Urothelium cell line (cell line): ENCODE results near the gene KIAA0513.

Experiments used
- DNase-seq: peaks from one replicate; pipeline ENCODE4 v3.0.0; 2011; ENCODE audit warnings: low spot score, mixed read lengths
- FAIRE-seq: peaks from 2 replicates; lab custom pipeline; 2011; peaks lifted over from hg19 to GRCh38; lab: Jason Lieb, UNC

The KIAA0513 gene

DNA sequence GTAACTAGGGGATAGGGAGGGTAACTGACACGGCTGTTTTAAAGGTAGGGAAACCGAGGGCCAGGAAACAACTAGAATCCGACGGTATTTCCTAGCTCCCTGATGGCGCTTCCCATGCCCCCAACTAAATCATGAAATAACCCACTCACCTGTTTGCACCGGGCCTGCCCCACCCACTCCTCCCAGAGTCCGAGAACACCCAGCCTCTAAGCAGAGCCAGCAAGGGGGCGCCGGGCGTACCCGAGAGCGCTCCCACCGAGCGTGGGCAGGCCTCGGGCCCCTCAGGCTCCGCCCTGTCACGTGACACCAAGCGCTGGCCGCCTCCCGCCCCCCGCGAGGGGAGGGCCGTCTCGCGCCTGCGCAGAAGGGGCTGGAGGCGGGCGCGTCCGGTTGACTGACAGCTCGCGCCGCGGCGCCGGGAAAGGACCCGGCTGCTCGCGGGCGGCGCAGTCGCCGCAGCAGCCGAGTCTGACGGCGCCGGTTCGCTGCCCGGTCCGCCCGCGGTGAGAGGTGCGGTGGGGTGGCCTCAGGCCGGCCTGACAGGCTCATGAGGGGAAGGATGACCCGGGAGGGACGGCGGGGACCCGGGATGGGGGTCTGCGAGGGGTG is at the start of gene KIAA0513:
Gene KIAA0513, plus strand, starts transcription at position 447 of the 609 bp plus-strand sequence. CDS start 39,277 bp downstream, outside the sequence.
- no peak for FAIRE-seq
- DNase-seq: peak; percentile 98

DNA sequence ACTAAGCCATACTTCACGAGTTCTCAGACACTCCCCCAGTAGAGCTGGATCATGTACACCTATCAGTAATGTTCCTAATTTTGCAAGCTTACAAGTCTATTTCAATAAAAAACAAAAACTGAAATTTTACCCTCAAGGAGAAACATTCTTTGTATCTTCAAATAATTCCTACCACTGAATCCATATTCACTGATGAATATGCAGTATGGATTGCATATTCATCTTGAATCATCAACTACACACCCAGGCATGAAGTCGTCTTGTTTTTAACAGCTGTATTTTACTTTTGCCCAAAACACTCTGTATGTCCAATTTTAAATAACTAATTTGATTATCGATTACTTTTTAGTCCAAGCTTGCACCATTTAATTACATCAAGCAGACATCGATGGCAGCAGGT is 48.1 kb upstream of the KIAA0513 start:
- DNase-seq (no peak), FAIRE-seq (no peak)

- FAIRE-seq (no peak), DNase-seq (no peak)
Measured at GRCh38 chr16:84982434-84982833, 45.2 kb upstream of the KIAA0513 start.

DNA sequence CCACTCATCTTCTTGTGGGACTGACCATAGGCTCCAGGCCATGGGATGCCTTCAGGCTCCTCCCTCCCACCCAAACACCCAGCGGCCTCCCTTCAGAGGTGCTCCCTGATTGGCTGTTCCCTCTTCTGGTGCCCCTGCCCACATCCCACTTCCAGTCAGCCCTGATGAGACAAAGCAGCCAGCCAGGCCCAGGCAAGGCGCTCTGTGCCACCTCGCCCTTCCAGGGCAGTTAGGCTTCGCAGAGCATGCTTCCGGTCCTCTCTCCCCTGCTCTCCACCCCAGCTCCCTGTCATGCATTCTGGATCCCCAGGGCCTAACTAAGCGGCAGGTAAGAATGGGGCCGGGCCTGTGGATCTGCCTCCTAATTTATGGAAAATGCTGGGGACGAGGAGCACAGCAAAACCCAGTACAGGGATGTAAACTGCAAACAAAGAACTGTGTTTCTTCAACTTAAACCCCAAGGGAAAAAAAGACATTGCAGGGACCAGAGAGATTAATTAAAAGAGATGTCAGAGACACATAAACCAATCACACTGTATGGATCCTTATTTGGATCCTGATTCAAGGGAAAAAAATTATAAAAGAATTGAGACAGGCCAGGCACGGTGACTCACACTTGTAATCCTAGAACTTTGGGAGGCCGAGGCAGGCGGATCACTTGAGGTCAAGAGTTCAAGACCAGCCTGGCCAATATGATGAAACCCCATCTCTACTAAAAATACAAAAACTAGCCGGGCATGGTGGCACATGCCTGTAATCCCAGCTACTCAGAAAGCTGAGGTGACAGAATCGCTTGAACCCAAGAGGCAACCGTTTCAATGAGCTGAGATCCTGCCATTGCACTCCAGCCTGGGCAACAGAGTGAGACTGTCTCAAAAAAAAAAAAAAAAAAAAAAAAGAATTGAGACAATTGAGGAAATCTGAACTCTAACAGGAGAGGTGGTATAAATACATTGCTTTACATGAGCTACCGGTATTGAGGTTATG is 42.2 kb upstream of the KIAA0513 start:
- DNase-seq: no peak
- FAIRE-seq: no peak

GRCh38 chr16:84986102-84986501 is 41.5 kb upstream of the KIAA0513 start:
- DNase-seq (no peak), FAIRE-seq (no peak)

DNA sequence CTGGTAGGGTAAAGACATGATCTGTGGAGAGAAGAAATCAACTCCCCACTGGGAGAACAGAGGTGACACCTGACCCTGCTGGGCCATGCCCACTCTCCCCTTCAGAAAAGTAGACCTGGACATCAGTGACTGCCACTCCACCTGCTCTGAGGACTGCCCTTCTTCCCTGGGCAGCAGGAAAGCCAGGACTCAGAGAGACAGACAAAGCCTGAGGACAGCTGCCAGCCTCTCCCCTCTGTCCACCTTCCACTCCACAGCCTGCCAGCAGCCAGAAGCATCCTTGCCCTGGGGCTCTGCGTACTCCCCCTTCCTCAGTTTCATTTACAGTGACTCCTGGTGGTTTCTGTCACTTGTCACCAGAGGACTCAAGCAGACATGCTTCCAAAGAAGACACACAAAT is 40.7 kb upstream of the KIAA0513 start:
- DNase-seq (no peak), FAIRE-seq (no peak)

GRCh38 chr16:84988328-84989080 is 39.1 kb upstream of the KIAA0513 start:
- no peak for FAIRE-seq
- no peak for DNase-seq

DNA sequence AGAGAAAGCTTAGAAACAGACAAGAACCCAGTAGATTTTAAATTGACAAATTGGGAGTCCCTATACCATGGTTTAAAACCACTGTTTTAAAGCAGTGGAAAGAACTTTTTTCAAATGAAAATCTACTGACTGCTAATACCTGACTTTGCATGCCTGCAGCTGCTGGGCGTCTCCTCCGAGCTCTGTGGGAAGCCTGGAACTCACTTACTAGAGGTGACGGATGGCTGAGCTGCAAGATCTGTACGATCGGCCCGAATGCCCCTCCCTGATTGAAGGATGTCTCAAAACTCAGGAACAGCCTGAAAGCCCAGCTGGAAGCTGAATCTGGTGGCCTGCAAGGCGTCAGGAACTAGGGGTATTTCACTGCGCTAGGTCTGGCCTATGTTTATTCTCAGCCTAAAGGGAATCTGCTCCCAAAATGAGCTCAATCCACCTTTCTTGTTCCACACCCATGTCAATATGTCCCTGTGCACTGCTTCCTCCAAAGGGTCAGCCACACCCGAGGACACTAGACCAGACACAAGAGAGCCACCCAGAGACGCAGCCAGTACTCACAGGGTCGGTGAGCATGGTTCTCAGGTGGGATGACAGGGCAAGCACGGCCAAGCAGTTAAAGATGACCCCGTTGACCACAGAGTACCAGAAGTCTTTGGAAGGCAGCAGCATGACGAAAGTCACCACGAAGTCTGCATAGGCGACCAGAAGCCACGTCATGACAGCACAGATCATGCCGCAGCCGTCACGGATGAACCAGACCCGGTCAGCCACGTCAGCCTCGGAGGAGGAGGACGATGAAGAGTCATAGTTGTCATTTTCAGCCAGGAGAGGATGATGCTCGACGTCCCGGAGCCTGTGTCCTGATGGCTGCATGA is 37.6 kb upstream of the KIAA0513 start:
- no peak for DNase-seq
- FAIRE-seq: no peak

- DNase-seq: no peak
- no peak for FAIRE-seq
Measured at GRCh38 chr16:84990782-84991181, 36.8 kb upstream of the KIAA0513 start.

DNA sequence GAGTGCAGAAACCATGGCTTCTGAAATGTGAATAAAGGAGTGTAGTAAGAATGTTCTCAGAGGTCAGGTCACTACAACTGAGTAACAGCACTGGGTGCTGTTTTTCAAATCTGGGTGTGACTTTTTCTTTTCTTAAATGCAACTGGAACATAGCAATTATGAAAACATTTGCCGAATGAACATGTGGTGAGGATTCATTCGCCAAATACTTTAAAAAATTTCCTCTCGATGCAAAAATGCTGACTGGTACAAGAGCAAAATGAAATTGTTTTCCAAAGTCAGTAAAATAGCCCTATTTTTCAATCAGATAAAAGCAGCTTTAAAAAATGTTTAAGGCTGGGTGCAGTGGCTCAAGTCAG is 34.9 kb upstream of the KIAA0513 start:
- DNase-seq (no peak), FAIRE-seq (no peak)

GRCh38 chr16:84993926-84994325 is 33.7 kb upstream of the KIAA0513 start:
- FAIRE-seq (no peak), DNase-seq (no peak)

- DNase-seq (no peak), FAIRE-seq (no peak)
Measured at GRCh38 chr16:84995663-84996062, 31.9 kb upstream of the KIAA0513 start.

GRCh38 chr16:84996365-84996764 is 31.2 kb upstream of the KIAA0513 start:
- DNase-seq (no peak), FAIRE-seq (no peak)

- DNase-seq: no peak
- FAIRE-seq: no peak
Measured at GRCh38 chr16:84999200-84999599, 28.4 kb upstream of the KIAA0513 start.

DNA sequence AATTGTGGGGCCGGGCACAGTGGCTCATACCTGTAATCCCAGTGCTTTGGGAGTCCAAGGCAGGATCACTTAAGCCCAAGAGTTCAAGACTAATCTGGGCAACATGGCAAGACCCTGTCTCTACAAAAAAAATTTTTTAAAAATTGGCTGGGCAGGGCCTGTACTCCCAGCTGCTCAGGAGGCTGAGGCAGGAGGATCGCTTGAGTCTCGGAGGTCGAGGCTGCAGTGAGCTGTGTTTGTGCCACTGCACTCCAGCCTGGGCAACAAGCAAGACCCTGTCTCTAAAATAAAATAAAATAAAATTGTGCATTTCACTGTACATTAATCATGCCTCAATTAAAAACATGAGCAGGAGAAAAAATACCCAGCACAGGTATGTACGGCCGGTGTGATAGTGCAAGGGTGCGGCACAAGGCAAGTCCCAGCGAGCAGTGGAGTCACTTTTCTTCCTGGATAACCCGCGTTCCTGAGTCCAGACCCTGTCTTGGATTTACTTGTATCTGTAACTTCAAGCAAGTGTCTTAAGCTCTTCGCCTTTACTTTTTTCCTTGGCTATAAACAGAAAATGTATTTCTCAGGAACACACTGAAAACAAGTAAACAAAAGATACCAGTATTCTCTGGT is 27.6 kb upstream of the KIAA0513 start:
- DNase-seq (no peak), FAIRE-seq (no peak)

- FAIRE-seq (no peak), DNase-seq (no peak)
Measured at GRCh38 chr16:85002099-85002541, 25.5 kb upstream of the KIAA0513 start.

GRCh38 chr16:85002608-85003007 is 25.0 kb upstream of the KIAA0513 start:
- DNase-seq: no peak
- no peak for FAIRE-seq

GRCh38 chr16:85003076-85003475 is 24.5 kb upstream of the KIAA0513 start:
- no peak for DNase-seq
- FAIRE-seq: no peak

GRCh38 chr16:85003725-85004586 is 23.6 kb upstream of the KIAA0513 start:
- FAIRE-seq (no peak), DNase-seq (no peak)
